Right hindlimb (tissue), 1 donor: ENCODE results near the gene PARP3.
A peak's percentile ranks its signal among the peaks of the same experiment; 100 is the strongest.

Experiments used
- DNase-seq: peaks from one replicate; pipeline ENCODE4 v3.0.0-alpha.2; 2018

The PARP3 gene

GRCh38 chr3:51949121-51949520, 7.0 kb downstream of the PARP3 start:
- no peak for DNase-seq

DNA sequence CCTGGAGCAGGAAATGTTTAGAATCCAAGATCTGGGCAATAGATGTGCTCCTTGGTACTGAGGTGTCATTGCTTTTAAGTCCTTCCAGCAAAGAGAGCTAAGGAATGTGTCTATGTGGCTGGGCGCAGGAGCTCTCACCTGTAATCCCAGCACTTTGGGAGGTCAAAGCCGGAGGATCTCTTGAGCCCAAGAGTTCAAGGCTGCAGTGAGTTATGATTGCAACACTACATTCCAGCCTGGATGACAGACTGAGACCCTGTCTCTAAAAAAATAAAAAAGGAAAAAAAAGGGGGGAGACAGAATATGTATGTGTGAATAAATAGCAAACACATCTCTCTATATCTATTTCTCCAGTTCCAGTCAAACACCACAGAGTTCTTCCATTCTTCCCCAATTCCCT, 8.7 kb downstream of the PARP3 start:
- no peak for DNase-seq

DNA sequence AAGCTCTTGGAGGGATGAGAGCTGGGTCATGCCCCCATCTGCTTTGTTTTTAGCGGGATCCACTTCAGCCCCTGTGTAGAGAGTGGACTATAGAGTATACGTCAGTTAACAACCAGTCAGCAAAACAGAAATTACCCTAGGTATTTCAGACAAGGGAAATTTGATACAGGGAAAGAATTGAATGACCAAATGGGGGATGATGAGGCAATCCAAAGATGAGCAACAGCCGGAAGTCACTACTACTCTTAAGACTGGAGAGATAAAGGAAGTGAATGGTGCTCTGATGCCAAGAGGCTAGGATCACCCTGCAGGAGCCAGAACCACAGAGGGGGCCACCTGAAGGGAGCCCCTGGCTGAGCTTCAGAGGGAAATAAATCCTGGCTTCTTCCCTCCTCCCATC, 11.3 kb downstream of the PARP3 start:
- no peak for DNase-seq

DNA sequence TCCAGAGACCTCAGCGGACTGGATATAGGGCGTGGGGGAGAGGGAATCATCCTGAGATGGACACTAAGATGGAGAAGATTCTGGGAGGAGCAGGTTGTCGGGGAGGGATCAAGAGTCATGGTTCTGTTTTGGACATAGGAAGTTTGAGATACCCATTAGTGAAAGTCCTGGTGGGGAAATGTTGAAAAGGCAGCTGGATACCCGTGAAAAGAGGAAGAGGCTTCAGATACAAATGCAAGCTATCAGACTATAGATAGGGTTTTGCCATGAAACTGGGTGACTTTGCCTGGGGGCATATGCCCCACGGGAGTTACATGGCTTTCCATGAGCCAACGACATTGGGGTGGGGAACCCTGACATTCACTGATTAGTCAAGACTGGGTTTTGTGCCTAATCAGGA, 11.9 kb downstream of the PARP3 start:
- no peak for DNase-seq

- DNase-seq = no peak
Observed at GRCh38 chr3:51954713-51955112, 12.6 kb downstream of the PARP3 start.

DNA sequence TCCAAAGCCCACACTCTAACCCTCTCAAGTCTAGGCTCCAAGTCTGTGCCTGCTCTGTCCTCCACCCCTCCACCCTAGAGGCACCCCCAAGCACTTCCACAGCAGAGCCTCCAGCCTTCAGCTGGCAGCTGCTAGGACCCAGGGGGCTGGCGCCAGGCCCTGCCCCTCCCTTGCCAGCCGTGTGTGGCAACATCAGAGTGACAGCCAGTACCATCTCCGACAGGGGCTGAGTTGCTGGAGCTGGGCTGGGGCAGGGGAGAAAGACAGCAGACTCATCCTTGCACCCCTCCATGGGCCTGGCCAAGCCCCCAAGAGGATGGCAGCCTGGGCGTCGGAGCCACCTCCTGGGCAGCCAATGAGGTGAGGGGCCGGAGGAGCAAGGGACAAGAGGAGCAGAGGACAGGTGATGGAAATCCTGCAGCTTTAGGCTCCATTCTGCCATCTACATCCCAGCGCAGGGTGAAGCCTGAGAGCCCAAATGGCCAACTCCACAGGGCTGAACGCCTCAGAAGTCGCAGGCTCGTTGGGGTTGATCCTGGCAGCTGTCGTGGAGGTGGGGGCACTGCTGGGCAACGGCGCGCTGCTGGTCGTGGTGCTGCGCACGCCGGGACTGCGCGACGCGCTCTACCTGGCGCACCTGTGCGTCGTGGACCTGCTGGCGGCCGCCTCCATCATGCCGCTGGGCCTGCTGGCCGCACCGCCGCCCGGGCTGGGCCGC, 13.2 kb downstream of the PARP3 start, which contains the start of gene GPR62:
Gene GPR62, plus strand, starts transcription at position 207 of the 718 bp plus-strand sequence. Its CDS starts 272 bp downstream, at position 479.
- DNase-seq = no peak

- peak; percentile 78 for DNase-seq
Observed at GRCh38 chr3:51955893-51956770, 14.0 kb downstream of the PARP3 start.

GRCh38 chr3:51957520-51958205, 15.5 kb downstream of the PARP3 start:
- DNase-seq = no peak

- DNase-seq = no peak
Observed at GRCh38 chr3:51958603-51959521, 16.7 kb downstream of the PARP3 start.

GRCh38 chr3:51959651-51960050, 17.5 kb downstream of the PARP3 start:
- no peak for DNase-seq

- DNase-seq = no peak
Observed at GRCh38 chr3:51960386-51960785, 18.2 kb downstream of the PARP3 start.

DNA sequence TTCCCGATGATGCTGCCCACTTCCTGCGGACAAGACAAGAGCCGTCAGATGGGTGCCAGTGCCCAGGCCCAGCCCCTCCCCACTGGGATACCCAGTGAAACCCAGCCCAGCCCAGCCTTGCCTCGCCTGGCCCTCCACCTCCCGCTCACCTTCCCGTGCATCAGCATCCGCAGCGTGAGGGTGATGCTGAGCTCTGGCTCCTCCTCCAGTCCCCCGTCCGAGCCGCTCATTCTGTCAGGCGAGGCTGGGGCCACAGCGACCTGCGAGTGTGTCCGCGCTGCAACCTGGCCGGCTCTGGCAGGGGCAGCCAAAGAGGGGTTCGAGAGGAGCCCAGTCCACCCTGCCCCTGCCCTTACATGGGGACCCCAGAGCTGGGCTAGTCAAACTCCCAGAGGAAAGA, 18.8 kb downstream of the PARP3 start:
- no peak for DNase-seq

DNA sequence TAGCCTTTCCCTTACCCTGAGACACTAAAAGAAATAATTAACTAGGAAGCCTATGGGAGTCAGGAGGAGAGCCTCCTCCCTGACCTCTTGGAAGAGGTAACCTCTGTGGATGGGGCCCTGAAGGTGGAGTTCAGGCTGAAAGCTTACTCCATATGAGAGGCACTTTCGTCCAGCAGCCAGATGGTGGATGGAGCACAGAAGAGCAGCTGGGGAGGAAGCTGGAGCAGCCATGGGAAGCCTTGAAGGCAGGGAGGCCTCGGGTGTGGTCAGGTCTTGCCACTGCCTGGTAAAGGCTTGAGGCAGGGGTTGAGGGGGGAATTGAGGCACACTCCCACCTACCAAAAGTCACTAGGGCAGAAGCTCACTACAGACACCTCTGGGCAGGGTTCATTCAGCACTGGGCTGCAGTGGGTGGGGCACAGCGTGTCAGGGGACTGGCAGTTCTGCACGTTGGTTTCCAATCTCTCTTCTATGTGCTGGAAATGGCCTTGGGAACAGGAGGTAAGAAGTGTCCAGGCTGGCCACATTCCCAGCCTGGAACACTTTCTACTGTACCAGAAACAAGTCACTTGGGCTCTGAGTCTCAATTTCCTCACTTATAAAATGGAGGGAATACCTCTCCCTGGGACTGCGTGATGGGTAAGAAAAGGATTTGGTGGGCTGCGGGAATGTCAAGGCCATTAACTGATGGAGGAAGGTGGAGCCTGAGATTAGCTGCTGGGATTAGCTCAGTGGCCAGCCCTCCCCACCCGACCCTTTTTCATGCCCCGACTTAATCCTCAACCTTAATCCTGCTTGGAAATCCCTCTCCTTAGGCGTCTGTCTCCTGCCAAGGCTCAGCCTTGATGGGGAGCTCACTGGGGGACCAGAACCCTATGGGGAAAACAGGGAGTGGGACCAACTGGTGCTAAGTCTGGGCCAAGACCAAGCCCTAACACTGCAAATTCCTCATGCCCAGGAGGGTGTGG, 19.7 kb downstream of the PARP3 start:
- no peak for DNase-seq

GRCh38 chr3:51962854-51963530, 20.8 kb downstream of the PARP3 start:
- peak; percentile 71 for DNase-seq

GRCh38 chr3:51963951-51964451, 21.8 kb downstream of the PARP3 start:
- peak; percentile 85 for DNase-seq

- no peak for DNase-seq
Observed at GRCh38 chr3:51964521-51964920, 22.4 kb downstream of the PARP3 start.

GRCh38 chr3:51966016-51966415, 23.9 kb downstream of the PARP3 start:
- DNase-seq = no peak

- no peak for DNase-seq
Observed at GRCh38 chr3:51966486-51966885, 24.3 kb downstream of the PARP3 start.

DNA sequence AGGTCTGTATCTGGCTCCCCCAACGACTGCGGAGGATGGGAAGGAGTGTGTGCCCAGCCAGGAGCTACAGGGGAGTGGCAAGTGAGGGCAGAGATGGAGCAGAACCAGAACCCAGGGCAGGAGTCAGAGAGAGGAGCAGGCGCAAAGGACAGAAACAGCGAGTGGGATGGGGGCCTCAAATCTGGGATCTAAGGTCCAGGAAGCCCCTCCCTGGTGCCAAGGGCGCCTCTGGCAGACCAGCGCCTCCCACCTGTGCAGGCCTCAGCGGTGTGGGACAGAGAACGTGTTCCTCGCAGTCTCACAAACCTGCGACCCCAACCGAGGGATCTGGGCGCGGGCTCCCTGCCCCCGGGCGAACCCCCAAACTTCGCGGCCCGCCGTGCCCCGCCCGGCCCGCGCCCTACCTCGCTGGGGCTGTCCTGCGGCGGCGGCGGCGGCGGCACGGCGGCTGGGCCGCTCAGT, 24.8 kb downstream of the PARP3 start:
- DNase-seq = no peak
